ENCODE results near the gene TNPO2.

DNA sequence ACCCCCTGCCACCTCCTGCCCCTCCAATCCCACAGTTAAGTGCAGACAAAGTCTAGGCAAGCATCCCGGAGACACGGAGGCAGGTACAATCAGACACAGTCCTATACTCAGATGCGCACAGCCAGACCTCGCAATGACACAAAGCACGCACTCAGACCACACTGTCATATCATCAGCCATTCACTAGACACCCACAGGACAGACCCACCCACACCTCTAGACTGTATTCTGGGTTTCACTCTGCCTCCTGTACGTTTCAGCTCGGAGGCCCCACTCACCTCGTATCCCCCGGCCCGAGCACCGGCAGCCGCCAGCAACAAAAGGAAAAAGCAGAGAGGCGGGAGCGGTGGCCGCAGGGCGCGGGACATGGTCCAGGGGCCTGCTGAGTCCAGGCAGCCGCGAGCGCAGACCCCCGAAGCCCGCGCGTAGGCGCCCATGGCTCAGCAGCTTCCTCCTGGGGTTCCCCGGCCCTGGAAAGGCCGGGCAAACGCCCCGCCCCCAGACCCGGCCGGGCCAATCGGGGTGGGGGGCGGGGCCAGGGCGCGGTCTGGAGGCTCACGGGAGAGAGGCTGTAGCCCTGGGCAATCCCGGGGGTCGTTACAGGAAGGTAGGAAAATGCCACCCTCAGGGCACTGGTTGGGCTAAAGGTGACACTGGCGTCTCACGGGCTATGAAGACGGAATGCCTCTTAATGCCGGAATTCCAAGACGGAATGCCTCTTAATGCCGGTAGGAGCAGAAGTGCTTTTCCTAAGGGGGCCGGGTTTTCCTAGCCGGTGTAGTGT, 57.3 kb downstream of the TNPO2 start, which contains the start of the genes MAN2B1 and WDR83:
- TF ChIP-seq, protein P1, sequence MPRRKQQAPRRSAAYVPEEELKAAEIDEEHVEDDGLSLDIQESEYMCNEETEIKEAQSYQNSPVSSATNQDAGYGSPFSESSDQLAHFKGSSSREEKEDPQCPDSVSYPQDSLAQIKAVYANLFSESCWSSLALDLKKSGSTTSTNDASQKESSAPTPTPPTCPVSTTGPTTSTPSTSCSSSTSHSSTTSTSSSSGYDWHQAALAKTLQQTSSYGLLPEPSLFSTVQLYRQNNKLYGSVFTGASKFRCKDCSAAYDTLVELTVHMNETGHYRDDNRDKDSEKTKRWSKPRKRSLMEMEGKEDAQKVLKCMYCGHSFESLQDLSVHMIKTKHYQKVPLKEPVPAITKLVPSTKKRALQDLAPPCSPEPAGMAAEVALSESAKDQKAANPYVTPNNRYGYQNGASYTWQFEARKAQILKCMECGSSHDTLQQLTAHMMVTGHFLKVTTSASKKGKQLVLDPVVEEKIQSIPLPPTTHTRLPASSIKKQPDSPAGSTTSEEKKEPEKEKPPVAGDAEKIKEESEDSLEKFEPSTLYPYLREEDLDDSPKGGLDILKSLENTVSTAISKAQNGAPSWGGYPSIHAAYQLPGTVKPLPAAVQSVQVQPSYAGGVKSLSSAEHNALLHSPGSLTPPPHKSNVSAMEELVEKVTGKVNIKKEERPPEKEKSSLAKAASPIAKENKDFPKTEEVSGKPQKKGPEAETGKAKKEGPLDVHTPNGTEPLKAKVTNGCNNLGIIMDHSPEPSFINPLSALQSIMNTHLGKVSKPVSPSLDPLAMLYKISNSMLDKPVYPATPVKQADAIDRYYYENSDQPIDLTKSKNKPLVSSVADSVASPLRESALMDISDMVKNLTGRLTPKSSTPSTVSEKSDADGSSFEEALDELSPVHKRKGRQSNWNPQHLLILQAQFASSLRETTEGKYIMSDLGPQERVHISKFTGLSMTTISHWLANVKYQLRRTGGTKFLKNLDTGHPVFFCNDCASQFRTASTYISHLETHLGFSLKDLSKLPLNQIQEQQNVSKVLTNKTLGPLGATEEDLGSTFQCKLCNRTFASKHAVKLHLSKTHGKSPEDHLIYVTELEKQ (tag by site-specific recombination; IDR thresholded peaks at IDR 0.05; ENCODE audit: borderline replicate concordance), result no peak
- no peak for TF ChIP-seq YY1 (tag by site-specific recombination; IDR thresholded peaks at IDR 0.05)
- TF ChIP-seq, protein P2, sequence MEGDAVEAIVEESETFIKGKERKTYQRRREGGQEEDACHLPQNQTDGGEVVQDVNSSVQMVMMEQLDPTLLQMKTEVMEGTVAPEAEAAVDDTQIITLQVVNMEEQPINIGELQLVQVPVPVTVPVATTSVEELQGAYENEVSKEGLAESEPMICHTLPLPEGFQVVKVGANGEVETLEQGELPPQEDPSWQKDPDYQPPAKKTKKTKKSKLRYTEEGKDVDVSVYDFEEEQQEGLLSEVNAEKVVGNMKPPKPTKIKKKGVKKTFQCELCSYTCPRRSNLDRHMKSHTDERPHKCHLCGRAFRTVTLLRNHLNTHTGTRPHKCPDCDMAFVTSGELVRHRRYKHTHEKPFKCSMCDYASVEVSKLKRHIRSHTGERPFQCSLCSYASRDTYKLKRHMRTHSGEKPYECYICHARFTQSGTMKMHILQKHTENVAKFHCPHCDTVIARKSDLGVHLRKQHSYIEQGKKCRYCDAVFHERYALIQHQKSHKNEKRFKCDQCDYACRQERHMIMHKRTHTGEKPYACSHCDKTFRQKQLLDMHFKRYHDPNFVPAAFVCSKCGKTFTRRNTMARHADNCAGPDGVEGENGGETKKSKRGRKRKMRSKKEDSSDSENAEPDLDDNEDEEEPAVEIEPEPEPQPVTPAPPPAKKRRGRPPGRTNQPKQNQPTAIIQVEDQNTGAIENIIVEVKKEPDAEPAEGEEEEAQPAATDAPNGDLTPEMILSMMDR (tag by site-specific recombination; IDR thresholded peaks at IDR 0.05), result no peak
- TF ChIP-seq ZNF274 (IDR thresholded peaks at IDR 0.05; ENCODE audit: low read length), result no peak
- no peak for TF ChIP-seq ZNF274 (tag by site-specific recombination; IDR thresholded peaks at IDR 0.05; ENCODE audit: borderline replicate concordance)
- no peak for TF ChIP-seq TCF7L2 (IDR thresholded peaks at IDR 0.05; ENCODE audit: borderline replicate concordance, low read depth, low read length)
- TF ChIP-seq, protein P3, sequence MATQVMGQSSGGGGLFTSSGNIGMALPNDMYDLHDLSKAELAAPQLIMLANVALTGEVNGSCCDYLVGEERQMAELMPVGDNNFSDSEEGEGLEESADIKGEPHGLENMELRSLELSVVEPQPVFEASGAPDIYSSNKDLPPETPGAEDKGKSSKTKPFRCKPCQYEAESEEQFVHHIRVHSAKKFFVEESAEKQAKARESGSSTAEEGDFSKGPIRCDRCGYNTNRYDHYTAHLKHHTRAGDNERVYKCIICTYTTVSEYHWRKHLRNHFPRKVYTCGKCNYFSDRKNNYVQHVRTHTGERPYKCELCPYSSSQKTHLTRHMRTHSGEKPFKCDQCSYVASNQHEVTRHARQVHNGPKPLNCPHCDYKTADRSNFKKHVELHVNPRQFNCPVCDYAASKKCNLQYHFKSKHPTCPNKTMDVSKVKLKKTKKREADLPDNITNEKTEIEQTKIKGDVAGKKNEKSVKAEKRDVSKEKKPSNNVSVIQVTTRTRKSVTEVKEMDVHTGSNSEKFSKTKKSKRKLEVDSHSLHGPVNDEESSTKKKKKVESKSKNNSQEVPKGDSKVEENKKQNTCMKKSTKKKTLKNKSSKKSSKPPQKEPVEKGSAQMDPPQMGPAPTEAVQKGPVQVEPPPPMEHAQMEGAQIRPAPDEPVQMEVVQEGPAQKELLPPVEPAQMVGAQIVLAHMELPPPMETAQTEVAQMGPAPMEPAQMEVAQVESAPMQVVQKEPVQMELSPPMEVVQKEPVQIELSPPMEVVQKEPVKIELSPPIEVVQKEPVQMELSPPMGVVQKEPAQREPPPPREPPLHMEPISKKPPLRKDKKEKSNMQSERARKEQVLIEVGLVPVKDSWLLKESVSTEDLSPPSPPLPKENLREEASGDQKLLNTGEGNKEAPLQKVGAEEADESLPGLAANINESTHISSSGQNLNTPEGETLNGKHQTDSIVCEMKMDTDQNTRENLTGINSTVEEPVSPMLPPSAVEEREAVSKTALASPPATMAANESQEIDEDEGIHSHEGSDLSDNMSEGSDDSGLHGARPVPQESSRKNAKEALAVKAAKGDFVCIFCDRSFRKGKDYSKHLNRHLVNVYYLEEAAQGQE (tag by site-specific recombination; IDR thresholded peaks at IDR 0.05), result no peak
- no peak for TF ChIP-seq ZFP37 (tag by site-specific recombination; IDR thresholded peaks at IDR 0.05)
- TF ChIP-seq, protein P4, sequence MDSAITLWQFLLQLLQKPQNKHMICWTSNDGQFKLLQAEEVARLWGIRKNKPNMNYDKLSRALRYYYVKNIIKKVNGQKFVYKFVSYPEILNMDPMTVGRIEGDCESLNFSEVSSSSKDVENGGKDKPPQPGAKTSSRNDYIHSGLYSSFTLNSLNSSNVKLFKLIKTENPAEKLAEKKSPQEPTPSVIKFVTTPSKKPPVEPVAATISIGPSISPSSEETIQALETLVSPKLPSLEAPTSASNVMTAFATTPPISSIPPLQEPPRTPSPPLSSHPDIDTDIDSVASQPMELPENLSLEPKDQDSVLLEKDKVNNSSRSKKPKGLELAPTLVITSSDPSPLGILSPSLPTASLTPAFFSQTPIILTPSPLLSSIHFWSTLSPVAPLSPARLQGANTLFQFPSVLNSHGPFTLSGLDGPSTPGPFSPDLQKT (IDR thresholded peaks at IDR 0.05; ENCODE audit: borderline replicate concordance, low read depth, low read length), result no peak
- peak; percentile 53; the same call in 1 of the 2 replicates for TF ChIP-seq ZBTB7A (tag by site-specific recombination; IDR thresholded peaks at IDR 0.05; ENCODE audit: low read depth)
- TF ChIP-seq ZFP41 (tag by site-specific recombination; IDR thresholded peaks at IDR 0.05; ENCODE audit: borderline replicate concordance), result no peak
